DMS153 treated with DMSO at 0.1 percent for 48 hours (cell line): ENCODE results near the gene BACH2.
"Not testable (repeated sequence)": the region's sequence is repeated elsewhere in the genome, so short reads cannot be mapped to it uniquely, and the experiment has no call there.

Experiments used
- DNase-seq: peaks from one replicate; lab custom pipeline; 2025; ENCODE audit not compliant: unreplicated experiment; lab: John Stamatoyannopoulos, UW

The BACH2 gene

GRCh38 chr6:89925826-89926225 is 370.8 kb downstream of the BACH2 start:
- DNase-seq, result no peak

GRCh38 chr6:89924231-89924630 is 372.4 kb downstream of the BACH2 start:
- no peak for DNase-seq

- DNase-seq, result no peak
These were observed 375.0 kb downstream of the BACH2 start for GRCh38 chr6:89921691-89922090.

GRCh38 chr6:89921197-89921596 is 375.4 kb downstream of the BACH2 start:
- no peak for DNase-seq

GRCh38 chr6:89917801-89918366 is 378.8 kb downstream of the BACH2 start:
- DNase-seq, result no peak

- DNase-seq, result no peak
These were observed 379.4 kb downstream of the BACH2 start for GRCh38 chr6:89917216-89917615.

GRCh38 chr6:89916136-89916920 is 380.3 kb downstream of the BACH2 start:
- DNase-seq, result no peak

GRCh38 chr6:89910902-89911240 is 385.8 kb downstream of the BACH2 start:
- DNase-seq, result no peak

- not testable (repeated sequence) for DNase-seq
These were observed 386.4 kb downstream of the BACH2 start for GRCh38 chr6:89910001-89910901.

- DNase-seq, result no peak
These were observed 401.3 kb downstream of the BACH2 start for GRCh38 chr6:89895276-89895874.

- no peak for DNase-seq
These were observed 402.5 kb downstream of the BACH2 start, which contains the start of gene GJA10 for GRCh38 chr6:89894169-89894568. Gene GJA10, plus strand, starts transcription at chr6:89894469. Its CDS starts 0 bp downstream, at chr6:89894469.

GRCh38 chr6:89892577-89892976 is 404.1 kb downstream of the BACH2 start:
- DNase-seq, result not testable (repeated sequence)

GRCh38 chr6:89890845-89891528 is 405.7 kb downstream of the BACH2 start:
- not testable (repeated sequence) for DNase-seq

- no peak for DNase-seq
These were observed 407.8 kb downstream of the BACH2 start for GRCh38 chr6:89888871-89889270.

GRCh38 chr6:89888138-89888514 is 408.5 kb downstream of the BACH2 start:
- DNase-seq, result no peak

GRCh38 chr6:89887452-89888137 is 409.0 kb downstream of the BACH2 start:
- no peak for DNase-seq

- DNase-seq, result no peak
These were observed 410.1 kb downstream of the BACH2 start for GRCh38 chr6:89886378-89887120.
